ENCODE measurements around the gene PCCB. TPM values are rescaled to one million over a fixed set of nuclear protein-coding genes. Genes with fewer than 3 reads are reported as not detected.
A peak's percentile ranks its signal among the peaks of the same experiment; 100 is the strongest.
"Not testable (repeated sequence)": the region's sequence is repeated elsewhere in the genome, so short reads cannot be mapped to it uniquely, and the experiment has no call there.

PCCB gene
- 30.6 TPM for polyA plus RNA-seq (ENCODE audit: insufficient read length)

DNA sequence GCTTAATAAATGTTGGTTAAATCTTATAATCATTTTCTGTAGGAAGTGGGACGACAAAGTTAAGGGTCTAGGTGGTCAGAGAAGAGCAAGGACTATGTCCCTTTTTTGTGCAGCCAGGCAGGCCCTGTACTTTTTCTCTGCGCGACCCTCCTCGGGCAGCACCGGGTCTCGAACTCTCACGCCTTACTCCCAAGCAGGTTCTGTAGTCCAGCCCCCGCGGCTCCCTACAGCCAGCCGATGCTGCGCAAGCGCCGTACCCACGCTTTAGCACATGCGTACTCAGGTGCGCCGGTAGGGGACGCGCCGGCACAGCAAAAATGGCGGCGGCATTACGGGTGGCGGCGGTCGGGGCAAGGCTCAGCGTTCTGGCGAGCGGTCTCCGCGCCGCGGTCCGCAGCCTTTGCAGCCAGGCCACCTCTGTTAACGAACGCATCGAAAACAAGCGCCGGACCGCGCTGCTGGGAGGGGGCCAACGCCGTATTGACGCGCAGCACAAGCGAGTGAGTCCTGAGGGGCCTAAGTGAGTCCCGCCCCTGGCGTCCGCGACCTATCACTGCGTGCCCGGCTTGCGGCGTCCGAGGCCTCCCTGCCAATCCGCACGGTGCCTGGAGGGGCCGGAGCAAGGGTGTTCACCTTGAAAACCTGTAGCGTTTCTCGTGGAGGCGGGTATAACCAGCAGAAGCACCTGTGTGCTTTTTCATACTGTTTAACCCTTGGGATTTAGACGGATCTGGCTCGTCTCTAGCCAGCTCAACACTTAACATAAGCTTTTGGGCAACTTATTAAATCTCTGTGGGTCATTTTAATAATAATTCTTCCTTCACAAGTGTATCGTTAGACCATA lies at the start of gene PCCB:
TSS of gene PCCB (plus strand) at position 282 of the 844 bp plus-strand sequence. CDS start at position 318, 36 bp downstream.
- peak; percentile 63 for DNase-seq (ENCODE audit: low read depth)

DNA sequence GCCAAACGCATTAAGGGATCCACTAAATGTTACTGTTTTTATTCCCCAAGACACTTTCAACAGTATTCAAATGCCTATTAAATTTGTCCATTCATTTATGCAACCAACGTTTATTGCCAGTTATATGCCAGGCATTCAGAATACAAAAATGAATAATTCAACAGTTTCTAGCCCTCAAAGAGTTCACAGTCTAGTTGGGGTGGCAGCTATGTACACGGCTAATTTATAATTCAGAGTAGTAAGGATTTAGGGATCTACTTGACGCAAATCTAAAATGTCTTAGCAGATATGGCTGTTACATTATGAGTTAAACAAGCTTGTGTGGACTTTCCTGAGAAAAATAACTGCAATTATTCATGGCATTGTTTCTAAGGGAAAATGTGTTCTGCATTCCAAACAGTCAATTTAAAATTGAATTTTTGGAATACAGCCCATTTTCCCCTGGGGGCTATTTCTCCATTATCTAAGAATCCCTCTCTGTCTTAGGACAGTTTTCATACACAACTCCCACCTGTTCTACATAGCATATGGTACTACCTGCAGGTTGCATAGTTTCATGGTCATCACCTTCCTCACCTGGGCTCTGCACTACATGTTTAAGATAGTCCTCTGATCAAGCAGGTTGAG lies 42.5 kb upstream of the PCCB start:
- DNase-seq (ENCODE audit: low read depth): no peak

DNA sequence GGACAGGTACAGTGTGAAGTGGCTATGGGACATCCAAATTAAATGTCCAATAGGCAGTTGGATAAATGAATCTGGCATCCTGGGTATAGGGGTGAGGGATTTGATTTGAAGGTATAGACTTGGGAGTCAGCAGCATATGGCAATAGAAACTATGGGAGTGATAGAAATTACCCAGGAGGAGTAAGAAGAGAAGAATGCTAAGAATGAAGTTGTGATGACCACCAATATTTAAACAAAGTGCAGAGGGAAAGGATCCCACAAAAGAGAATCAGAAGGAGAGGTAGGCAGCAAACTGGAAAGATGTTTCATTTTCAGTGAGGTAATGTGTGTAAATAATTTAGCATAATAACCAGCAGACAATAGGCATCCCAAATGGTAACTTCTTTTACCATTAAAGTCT lies 40.2 kb upstream of the PCCB start:
- DNase-seq (ENCODE audit: low read depth): no peak

DNA sequence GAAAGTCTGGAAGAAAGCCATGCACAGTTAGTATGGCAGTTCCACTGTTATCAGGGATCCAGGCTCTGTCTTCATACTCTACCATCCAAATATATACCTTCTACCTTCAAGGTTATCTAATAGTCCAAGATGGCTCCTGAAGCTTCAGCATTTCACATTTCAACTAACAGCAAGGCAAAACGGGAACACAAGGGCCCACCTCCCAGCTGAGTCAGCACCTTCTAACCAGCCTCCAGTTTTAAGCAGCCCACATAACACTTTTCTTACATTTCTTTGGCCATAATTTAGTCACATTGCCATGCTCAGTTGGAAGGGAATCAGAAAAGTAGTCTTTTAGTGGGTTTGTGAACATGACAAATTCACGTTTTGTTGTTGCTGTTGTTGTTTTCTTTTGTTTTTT lies 38.6 kb upstream of the PCCB start:
- DNase-seq (ENCODE audit: low read depth): no peak

DNA sequence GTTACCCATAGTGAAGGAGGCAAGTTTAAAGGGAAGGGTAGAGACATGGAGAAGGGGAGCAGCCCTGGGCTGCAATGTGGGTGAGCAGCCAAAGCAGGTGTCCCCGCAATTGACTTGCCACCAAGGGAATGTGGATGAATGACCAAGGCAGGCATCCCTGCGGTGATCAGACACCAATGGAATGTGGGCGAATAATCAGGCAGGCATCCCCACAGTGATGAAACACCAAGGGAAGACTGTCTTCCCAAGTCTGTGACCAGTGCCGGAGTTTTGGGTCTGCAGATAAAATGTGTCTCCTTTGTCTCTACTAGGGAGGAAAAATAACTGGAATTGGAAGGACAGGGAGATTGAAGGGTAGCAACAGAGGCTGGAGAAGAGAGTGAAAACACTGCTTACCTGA lies 27.4 kb upstream of the PCCB start:
- DNase-seq (ENCODE audit: low read depth): not testable (repeated sequence)

DNA sequence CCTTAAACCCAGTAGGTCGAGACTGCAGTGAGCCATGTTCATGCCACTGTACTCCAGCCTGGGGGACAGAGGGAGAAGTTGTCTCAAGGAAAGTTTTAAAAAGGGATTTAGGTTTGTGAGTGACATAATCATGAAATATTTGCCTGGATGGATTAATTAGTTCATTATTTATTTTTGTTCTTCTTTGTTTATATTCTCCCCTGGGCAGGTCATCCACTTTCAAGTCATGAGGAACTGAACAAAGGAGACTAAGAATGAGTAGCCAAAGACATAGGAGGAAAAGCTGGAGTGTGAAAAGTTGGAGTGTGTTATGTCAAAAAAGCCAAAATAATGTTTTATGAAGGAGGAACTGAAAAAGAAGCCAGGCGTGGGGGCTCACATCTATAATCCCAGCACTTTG lies 17.7 kb upstream of the PCCB start:
- no peak for DNase-seq (ENCODE audit: low read depth)

DNA sequence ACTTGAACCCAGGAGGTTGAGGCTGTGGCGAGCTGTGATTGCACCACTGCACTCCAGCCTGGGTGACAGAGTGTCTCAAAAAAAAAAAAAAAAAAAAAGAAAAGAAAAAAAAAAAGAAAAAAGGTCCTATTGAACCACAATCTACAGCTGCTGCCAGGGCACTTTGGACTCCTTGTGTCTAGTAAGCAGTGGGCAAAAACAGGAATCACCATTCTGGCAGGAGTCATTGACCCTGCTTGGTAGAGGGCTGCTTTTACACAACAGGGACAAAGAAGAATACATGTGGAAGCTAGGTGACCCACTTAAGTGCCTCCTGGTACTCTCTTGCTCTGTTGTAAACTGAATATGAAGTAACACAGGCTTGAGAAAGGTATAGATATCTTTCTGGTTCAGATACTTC lies 14.6 kb upstream of the PCCB start:
- DNase-seq (ENCODE audit: low read depth): no peak

DNA sequence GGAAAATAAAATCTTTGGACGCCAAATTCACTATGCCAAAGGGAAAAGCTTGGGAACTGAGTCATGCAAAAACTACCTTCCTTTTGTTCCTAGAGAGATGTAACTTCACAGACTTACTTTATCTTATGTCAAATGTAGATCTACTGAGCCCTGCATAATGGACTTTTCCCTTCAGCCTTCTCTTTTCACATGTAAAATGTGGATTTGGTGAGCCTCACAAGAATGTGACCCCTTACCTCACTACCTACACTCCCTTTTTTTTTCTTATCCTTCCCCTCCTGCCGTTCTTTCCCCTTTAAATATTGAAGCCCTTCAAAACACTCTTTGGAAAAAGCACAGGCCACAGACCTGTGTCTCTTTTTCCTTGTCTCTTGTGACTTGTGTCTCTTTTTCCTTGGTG lies 14.0 kb upstream of the PCCB start:
- DNase-seq (ENCODE audit: low read depth): no peak

DNA sequence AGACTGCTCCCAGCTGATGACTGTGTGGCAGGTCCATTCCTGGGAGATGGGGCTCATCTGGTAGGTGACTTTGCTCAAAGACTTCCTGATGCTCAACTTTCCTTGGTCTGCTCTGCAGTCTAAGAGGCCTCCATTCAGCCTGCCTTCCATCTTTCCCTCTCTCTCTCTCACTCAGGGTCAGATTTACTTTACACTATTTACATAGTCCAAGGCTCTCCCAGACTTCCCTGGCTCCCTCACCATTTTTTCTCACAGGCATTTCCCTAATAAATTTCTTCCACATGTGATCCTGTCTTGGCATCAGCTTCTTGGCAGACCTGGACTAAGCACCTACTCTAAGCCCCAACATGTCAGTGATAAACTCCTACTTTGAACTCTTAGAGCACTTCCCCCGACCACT lies 13.0 kb upstream of the PCCB start:
- no peak for DNase-seq (ENCODE audit: low read depth)

DNA sequence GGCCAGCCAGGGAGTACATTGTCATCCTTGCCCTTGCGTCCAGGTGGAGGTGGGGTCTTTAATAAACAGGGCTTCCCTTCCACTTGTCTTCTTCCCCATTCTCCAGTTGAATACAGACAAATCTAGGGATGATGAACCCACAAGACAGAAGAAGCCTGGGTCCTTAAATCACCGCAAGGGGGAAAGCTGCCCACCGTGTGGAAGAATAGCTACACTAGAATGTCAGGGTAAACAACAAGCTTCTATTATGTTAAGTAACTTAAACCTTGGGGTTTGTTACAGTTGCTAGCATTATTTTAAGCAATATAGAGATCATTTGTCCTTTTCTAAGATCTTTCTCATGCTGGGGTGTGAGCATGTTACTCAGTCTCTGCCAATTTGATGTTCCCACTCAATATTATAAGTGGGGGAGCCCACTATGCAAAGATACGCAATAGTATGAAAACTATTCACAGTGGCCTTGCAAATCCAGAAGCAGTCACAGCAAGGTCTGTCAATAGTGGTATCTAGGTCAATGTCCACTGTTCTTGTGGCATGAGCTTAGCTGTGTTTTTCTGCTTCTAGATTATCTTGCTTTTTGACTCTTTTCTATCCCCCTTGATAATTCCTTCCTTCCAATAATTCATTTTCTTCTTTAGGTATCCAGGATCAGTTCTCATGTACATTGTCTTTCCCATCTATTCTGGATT lies 12.0 kb upstream of the PCCB start:
- no peak for DNase-seq (ENCODE audit: low read depth)

DNA sequence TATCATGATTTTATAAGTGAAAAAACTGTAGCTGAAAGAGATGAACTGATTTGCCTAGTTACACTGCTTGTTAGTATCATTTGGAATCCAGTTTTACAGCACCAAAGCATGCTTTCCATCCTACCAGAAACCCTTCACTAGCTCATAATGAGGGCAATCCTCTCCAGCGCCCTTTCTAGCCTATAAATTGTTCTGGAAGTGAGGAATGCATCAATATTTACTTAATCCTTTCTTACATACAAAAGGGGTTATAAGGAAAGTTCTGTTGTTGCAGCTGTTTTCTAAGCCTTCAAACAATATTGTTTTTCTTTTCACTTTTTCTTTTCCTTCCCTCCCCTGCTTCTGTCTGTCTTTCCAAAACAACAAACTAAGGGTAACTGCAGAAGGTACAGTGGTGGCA lies 11.0 kb upstream of the PCCB start:
- no peak for DNase-seq (ENCODE audit: low read depth)

DNA sequence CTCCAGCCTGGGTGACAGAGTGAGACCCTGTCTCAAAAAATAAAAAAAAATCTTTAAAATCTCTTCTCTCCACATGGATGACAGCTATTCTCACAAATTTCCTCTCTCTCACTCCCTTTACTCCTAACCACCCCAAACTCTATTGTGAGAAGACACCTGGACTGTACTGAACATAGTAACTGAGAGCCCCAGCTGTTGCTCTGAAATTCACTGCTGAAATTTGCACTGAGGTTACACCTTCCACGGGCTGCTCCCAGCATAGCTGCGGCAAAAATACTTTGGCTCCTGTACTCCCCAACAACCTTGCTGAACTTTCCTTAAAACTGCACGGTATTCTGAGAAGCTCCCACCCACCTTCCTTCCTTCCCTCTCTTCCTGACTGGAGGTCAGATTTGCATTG lies 4.4 kb upstream of the PCCB start:
- DNase-seq (ENCODE audit: low read depth): no peak

DNA sequence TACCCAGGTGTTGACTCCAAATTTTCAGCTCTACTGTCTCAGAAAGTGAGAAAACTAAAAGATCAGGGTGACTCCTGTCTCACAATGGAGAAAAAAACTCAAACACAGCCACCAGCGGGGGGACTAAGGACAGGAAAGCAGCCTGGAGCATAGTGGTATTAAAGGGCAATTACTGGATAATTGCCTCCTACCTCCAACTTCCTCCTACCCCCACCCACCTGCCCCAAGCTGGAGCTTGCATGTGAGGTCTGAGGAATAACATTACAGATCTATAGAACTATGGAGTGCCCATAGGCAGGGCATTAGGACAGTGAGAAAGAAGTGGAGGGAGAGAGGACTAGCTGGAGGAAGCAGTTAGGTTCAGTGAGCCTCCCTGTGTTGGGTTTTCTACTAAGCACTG lies 2.7 kb upstream of the PCCB start:
- no peak for DNase-seq (ENCODE audit: low read depth)

DNA sequence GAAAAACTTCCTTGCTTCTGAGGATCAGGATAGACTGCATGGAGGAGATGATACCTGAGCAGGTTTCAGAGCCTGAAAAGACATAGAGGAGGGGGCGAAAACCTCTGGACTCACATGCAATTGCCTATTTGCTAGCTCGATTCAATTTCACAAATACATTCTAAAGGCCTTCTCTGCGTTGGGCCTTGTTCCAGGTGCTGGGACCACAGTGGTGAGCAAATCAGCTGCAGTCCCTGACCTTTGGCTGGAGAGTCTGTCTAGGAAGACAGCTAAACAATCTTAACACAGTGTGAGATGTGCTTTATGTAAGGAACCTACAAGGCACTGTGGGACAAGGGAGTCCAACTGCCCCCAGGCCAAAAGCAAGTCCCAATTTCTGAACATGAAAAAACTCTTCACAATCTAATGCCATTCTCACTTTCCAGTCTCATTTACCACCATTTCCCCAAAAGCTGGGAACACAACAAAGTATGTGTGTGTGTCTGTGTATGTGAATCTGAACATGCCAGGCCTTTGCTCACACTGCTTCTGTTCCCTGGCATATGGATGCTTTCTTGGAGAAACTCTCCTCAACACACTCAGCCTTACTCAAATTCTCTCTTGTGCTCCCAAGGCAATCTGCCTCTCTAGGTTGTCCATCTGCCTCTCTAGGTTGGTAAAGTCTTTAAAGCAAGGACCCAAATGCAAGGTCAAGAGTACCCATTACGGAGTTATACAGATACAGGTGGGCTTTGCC lies 2.1 kb upstream of the PCCB start:
- DNase-seq (ENCODE audit: low read depth): no peak

DNA sequence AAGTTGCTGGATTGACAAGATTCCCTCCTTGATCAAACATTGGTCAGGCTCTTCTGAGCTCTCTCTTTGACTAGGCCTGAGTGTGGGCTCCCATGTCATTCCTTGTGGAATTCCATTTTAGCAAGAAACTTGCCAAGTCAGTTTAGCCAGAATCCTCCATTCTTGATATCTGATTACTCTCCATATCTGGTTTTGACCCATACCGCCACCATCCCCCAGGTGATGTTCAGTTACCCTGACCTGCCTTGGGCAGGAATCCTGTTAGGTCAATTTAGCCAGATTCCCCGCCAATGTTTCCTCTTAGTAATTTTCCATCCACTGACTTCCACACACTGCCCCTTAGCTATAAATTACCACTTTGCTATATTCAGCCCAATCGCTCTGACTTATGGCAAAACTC lies 1.0 kb upstream of the PCCB start:
- DNase-seq (ENCODE audit: low read depth): no peak

DNA sequence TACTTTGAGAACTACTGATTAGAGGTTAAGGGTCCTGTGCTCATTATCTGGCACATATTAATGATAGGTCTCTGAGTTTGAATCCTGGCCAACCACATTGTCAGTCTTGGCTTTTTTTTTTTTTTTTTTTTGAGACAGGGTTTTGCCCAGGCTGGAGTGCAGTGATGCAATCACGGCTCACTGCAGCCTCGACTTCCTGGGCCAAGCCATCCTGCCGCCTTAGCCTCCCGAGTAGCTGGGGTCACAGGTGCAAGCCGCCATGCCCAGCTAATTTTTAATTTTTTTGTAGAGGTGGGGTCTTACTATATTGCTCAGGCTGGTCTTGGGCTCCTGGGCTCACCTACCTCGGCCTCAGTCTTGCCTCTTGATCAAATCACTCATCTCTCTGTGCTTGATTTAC lies 547 bp upstream of the PCCB start:
- no peak for DNase-seq (ENCODE audit: low read depth)

DNA sequence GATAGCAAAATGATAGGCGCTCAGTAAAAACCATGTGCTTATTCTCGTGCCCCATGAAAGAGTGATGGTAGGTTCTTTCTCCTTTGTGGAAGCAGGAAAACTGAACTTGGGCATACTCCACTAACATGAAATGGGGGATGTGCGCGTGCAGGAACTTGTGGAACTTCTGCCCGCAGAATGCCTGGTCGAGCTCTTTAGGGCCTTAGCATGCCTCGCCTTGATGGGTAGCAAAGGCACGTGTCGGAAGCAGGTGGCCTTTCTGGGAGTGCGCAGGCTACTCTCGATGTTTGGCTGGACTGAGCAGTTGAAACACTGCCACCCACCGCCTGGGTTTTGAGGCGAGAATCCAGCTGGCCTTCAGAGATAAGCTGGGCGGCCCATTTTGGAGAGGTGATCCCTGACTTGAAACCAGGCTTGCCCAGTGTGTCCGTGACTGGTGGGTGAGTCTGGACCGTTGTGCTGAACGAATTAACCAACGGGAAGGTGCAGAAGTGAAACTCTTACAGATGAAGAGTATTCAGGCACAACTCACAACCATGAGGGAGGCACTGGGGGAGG lies 842 bp downstream of the PCCB start:
- DNase-seq (ENCODE audit: low read depth): peak; percentile 9

DNA sequence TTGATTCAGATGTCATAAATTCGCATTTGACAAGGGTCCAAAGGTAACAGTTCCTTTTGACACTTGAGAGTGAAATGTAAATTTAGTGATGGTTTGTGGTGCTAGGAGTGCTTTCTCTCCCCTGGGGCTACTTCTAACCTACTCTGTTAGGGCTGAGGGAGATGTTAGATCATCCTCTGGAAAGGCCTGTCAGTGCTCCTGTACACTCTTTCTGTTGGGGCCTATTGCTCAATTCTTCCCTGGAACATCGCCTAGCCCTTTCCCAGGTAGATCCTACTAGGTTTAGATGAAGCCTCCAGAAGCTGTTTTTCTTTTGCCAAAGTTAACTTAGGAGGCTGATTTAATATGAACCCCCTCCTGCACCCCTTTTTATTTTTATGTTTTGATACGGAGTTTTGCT lies 1.4 kb downstream of the PCCB start:
- DNase-seq (ENCODE audit: low read depth): no peak

DNA sequence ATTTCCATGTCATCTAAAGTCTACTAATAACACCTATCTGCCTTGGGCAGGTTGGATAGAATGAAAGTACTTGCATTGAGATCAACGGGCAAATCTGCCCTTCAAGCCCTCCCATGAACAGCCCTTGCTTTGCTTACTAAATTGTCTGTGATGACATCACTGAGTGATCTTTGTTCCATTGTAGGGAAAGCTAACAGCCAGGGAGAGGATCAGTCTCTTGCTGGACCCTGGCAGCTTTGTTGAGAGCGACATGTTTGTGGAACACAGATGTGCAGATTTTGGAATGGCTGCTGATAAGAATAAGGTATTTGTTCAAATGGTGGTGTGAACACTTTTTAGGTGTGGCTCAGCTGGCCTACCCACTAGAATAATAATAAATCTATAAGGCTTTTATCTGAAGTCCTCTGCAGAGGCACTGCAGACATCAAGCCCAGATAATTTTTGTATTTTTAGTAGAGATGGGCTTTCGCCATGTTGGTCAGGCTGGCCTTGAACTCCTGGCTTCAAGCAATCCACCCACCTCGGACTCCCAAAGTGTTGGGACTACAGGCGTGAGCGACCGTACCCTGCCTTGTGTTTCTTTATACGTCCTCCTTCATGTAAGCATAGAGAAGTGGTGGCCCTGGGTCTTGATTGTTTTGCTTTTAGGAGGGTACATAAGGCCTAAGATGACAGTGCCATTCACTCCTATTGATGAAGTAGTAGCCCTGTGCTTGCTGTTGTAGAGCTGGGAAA lies 5.7 kb downstream of the PCCB start:
- DNase-seq (ENCODE audit: low read depth): no peak

DNA sequence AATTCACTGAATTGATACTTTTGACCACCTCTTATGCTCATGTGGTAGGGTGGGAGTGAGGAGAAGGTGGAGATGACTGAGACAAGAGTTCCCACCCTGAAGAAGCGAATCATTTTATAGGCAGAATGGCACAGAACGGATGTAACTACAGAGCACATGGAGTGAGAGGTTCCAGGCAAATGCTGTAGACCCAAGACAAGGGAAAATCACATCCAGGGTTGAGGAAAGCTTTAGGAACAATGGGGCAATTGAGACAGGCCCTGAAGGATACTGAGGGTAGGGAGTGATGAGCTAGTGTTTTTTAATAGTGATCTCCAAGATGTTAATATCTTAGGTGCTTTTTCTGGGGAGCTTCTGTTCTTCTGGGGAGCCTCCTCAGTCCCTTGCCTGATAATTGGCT lies 8.1 kb downstream of the PCCB start:
- no peak for DNase-seq (ENCODE audit: low read depth)

DNA sequence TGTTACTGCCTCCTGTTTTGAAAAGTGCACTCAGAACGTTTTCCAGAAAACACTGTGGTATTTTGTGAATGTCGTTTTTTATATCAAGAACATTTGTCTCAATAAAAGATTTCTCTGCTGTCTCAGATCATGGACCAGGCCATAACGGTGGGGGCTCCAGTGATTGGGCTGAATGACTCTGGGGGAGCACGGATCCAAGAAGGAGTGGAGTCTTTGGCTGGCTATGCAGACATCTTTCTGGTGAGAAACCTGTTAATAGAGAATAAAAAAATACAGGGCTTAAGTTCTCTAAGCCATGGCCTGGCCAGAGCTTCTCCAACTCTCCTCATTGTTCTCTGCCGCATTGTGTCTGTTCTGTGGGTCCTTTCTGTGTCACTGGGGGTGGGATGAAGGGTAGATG lies 11.7 kb downstream of the PCCB start:
- no peak for DNase-seq (ENCODE audit: low read depth)
